K562 (cell line): ENCODE data around the gene RARRES2. TPM values are rescaled to one million over a fixed set of nuclear protein-coding genes. Genes with fewer than 3 reads are reported as not detected.

Experiments used
- EP400 ChIP-seq: fragments of 450-650 bp; IDR thresholded peaks from 2 replicates; pipeline ENCODE4 v1.6.1; 2017; ENCODE audit warnings: antibody characterized with exemption, mild to moderate bottlenecking, moderate library complexity
- ERF ChIP-seq: fragments of 450-650 bp; formaldehyde crosslinking; IDR thresholded peaks from 2 replicates; pipeline ENCODE4 v1.4.0; 2020; ENCODE audit warnings: mild to moderate bottlenecking, mixed read lengths
- FOS ChIP-seq: IDR thresholded peaks from 3 replicates; pipeline ENCODE4 v1.6.1; 2011; ENCODE audit not compliant: insufficient read length; ENCODE audit errors: extremely low read depth
- KDM1A ChIP-seq, 2 experiments: fragments of 450-650 bp; IDR thresholded peaks; 2 replicates each; pipeline ENCODE4 v1.6.1; 2016; ENCODE audit warnings: mild to moderate bottlenecking in 2 of 2
- POLR2AphosphoS2 ChIP-seq: IDR thresholded peaks from 2 replicates; pipeline ENCODE4 v1.6.1; 2012; ENCODE audit warnings: low read length, improper control_type of control experiment
- SMAD4 ChIP-seq: fragments of 250-450 bp; sonication (Bioruptor Pico); conservative IDR thresholded peaks from 2 replicates; pipeline ENCODE4 v1.8.0; 2021; ENCODE audit warnings: inconsistent platforms, mild to moderate bottlenecking, moderate library complexity
- SNRNP70 ChIP-seq: fragments of 200-400 bp; formaldehyde crosslinking; optimal IDR thresholded peaks from 2 replicates; pipeline ENCODE3; 2017; ENCODE audit warnings: low read depth, low read length
- SRF ChIP-seq, 2 experiments: fragments of 250-450, 450-650 bp in 1 of 2; sonication (Bioruptor Pico) in 1 of 2; sonication (generic) in 1 of 2; formaldehyde crosslinking; IDR thresholded peaks; 2 replicates each; pipeline versions ENCODE4 v1.5.0 to v1.5.1; 2020 to 2022; ENCODE audit warnings: mild to moderate bottlenecking in 1 of 2, missing genetic modification reagents in 1 of 2
- XRCC4 ChIP-seq: IDR thresholded peaks from one replicate; pipeline ENCODE4 v1.6.1; 2011; ENCODE audit not compliant: insufficient read depth, insufficient read length; ENCODE audit errors: extremely low read depth
- ZBTB8A ChIP-seq: fragments of 450-650 bp; IDR thresholded peaks from 2 replicates; pipeline ENCODE4 v1.6.1; 2018; ENCODE audit warnings: mild to moderate bottlenecking, moderate library complexity; ENCODE audit not compliant: partially characterized antibody
- ZNF239 ChIP-seq: fragments of 250-450 bp; sonication (Bioruptor Pico); IDR thresholded peaks from 2 replicates; pipeline ENCODE4 v1.4.0; 2020; ENCODE audit warnings: mild to moderate bottlenecking
- polyA plus RNA-seq, 8 experiments: library from polyadenylated mRNA; depleted of rRNA in 4 of 8; stranded (reverse) in 5 of 8; unstranded in 3 of 8; fragments of >200 nt; fragmentation: Nextera tagmentation in 2 of 8; fragmentation: Illumina TruSeq in 1 of 8; extraction: Ambion mirVana in 2 of 8; extraction: Trizol in 1 of 8; gene quantifications; 2 replicates each; pipeline versions ENCODE4 v1.2.1 to v1.2.3, GENCODE V29; 2011 to 2014; ENCODE audit warnings: inconsistent platforms in 1 of 8, missing spikeins in 1 of 8
- total RNA-seq, 7 experiments: library from RNA; depleted of rRNA in 6 of 7; stranded (reverse); fragments of >200 nt in 6 of 7; fragmentation: Illumina TruSeq in 2 of 7; extraction: Trizol in 2 of 7; gene quantifications; 2 replicates each; pipeline versions ENCODE4 v1.2.1 to v1.2.3, GENCODE V29; 2011 to 2021; ENCODE audit warnings: low replicate concordance in 1 of 7
- TF ChIP-seq, protein P1 (sequence below): fragments of 450-650 bp; formaldehyde crosslinking; IDR thresholded peaks from 2 replicates; pipeline ENCODE4 v1.4.0; 2022; ENCODE audit warnings: mild to moderate bottlenecking, moderate library complexity
- TF ChIP-seq, protein P2 (sequence below): fragments of 250-450 bp; sonication (Bioruptor Pico); IDR thresholded peaks from 2 replicates; pipeline ENCODE4 v1.8.0; 2021; ENCODE audit warnings: moderate library complexity, mild to moderate bottlenecking, inconsistent platforms
- TF ChIP-seq, protein P3 (sequence below): sonication (generic); formaldehyde crosslinking; IDR thresholded peaks from 2 replicates; pipeline ENCODE4 v1.8.0; 2022; ENCODE audit warnings: mild to moderate bottlenecking, missing genetic modification reagents
- TF ChIP-seq, protein P4 (sequence below): fragments of 200-800 bp; sonication (Bioruptor generic); IDR thresholded peaks from 2 replicates; pipeline ENCODE4 v1.6.1; 2016; ENCODE audit warnings: missing genetic modification characterization, missing compliant biosample characterization
- TF ChIP-seq, protein P5 (sequence below), 2 experiments: fragments of 450-650 bp; IDR thresholded peaks; 2 replicates each; pipeline ENCODE4 v1.6.1; 2016

The RARRES2 gene
- total and polyA plus RNA-seq, 9 of the 15 experiments (the other 6 are each of a cell fraction or from before 2014, with no cell fraction given) = 0.11 to 1.7 (median 0.23) TPM; not detected in 6

DNA sequence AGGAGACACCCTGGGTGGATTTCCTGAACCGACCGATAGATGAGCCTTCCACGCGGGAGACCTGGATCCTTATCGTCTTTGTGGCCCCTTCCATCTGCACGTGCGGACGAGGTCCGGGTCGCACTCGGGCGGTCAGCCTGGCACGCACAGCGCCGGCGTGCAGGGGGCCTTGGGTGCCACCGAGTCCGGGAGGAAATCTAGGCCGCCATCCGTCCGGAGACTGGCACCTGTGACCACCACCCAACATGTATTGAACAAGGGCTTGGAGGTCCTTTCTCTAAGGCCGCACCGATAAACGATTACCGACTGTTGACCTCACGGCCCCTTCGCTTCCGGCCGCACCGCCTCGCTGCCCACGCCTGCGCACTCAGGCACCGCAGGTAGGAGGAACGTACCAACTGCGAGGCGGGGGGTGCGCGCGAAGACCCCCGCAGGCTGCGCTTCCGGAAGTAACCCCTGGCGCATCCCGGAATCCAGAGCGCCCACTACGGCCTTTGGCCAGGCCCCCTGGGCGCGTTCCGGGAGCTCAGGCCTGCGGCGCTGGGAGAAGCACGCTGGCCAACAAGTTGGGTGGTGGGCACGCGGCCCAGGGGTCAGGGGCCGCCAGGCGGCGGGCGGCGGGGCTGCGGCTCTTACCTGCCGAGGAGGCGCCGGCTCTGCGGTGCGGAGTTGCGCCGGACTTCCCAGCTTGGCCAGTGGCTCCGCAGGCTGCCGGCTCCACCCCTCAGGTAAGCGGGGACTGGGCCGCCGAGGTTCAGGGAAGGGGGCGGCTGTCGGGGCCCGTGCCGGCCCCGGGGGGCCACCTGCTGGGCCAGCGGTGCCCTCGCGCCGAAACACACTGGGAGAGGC is 18.4 kb downstream of the RARRES2 start, which contains the start of the genes ACTR3C and LRRC61 (continued):
- TF ChIP-seq, protein P1, sequence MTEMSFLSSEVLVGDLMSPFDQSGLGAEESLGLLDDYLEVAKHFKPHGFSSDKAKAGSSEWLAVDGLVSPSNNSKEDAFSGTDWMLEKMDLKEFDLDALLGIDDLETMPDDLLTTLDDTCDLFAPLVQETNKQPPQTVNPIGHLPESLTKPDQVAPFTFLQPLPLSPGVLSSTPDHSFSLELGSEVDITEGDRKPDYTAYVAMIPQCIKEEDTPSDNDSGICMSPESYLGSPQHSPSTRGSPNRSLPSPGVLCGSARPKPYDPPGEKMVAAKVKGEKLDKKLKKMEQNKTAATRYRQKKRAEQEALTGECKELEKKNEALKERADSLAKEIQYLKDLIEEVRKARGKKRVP (CRISPR knock-in tag) = peak; percentile 70; the same call in 1 of the 2 replicates
- TF ChIP-seq SNRNP70 (no peak), SRF (CRISPR knock-in tag; IDR thresholded peaks at IDR 0.05) (peak in 1 of 2 experiments; percentile 65; a peak in 1 of 4 replicates), FOS (no peak), ERF (CRISPR knock-in tag) (peak; percentile 83), SMAD4 (peak; percentile 95), ZNF239 (peak; percentile 51), XRCC4 (no peak), KDM1A (IDR thresholded peaks at IDR 0.05) (no peak), ZBTB8A (no peak), POLR2AphosphoS2 (no peak), EP400 (peak; percentile 97)
- TF ChIP-seq, protein P2, sequence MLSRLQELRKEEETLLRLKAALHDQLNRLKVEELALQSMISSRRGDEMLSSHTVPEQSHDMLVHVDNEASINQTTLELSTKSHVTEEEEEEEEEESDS (CRISPR knock-in tag) = no peak
- TF ChIP-seq, protein P3, sequence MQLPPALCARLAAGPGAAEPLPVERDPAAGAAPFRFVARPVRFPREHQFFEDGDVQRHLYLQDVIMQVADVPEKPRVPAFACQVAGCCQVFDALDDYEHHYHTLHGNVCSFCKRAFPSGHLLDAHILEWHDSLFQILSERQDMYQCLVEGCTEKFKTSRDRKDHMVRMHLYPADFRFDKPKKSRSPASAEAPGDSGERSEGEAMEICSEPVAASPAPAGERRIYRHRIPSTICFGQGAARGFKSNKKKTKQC (CRISPR knock-in tag) = peak; percentile 97
- TF ChIP-seq, protein P4, sequence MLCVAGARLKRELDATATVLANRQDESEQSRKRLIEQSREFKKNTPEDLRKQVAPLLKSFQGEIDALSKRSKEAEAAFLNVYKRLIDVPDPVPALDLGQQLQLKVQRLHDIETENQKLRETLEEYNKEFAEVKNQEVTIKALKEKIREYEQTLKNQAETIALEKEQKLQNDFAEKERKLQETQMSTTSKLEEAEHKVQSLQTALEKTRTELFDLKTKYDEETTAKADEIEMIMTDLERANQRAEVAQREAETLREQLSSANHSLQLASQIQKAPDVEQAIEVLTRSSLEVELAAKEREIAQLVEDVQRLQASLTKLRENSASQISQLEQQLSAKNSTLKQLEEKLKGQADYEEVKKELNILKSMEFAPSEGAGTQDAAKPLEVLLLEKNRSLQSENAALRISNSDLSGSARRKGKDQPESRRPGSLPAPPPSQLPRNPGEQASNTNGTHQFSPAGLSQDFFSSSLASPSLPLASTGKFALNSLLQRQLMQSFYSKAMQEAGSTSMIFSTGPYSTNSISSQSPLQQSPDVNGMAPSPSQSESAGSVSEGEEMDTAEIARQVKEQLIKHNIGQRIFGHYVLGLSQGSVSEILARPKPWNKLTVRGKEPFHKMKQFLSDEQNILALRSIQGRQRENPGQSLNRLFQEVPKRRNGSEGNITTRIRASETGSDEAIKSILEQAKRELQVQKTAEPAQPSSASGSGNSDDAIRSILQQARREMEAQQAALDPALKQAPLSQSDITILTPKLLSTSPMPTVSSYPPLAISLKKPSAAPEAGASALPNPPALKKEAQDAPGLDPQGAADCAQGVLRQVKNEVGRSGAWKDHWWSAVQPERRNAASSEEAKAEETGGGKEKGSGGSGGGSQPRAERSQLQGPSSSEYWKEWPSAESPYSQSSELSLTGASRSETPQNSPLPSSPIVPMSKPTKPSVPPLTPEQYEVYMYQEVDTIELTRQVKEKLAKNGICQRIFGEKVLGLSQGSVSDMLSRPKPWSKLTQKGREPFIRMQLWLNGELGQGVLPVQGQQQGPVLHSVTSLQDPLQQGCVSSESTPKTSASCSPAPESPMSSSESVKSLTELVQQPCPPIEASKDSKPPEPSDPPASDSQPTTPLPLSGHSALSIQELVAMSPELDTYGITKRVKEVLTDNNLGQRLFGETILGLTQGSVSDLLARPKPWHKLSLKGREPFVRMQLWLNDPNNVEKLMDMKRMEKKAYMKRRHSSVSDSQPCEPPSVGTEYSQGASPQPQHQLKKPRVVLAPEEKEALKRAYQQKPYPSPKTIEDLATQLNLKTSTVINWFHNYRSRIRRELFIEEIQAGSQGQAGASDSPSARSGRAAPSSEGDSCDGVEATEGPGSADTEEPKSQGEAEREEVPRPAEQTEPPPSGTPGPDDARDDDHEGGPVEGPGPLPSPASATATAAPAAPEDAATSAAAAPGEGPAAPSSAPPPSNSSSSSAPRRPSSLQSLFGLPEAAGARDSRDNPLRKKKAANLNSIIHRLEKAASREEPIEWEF = no peak; the same call in 1 of the 2 replicates
- TF ChIP-seq, protein P5, sequence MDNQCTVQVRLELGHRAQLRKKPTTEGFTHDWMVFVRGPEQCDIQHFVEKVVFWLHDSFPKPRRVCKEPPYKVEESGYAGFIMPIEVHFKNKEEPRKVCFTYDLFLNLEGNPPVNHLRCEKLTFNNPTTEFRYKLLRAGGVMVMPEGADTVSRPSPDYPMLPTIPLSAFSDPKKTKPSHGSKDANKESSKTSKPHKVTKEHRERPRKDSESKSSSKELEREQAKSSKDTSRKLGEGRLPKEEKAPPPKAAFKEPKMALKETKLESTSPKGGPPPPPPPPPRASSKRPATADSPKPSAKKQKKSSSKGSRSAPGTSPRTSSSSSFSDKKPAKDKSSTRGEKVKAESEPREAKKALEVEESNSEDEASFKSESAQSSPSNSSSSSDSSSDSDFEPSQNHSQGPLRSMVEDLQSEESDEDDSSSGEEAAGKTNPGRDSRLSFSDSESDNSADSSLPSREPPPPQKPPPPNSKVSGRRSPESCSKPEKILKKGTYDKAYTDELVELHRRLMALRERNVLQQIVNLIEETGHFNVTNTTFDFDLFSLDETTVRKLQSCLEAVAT (IDR thresholded peaks at IDR 0.05) = peak; percentile 76 to 88
